HTR-8/SVneo (cell line): Measurements from ENCODE around the gene SPTLC2.
"Not testable (repeated sequence)": the region's sequence is repeated elsewhere in the genome, so short reads cannot be mapped to it uniquely, and the experiment has no call there.

Source experiments
- DNase-seq: peaks from one replicate; pipeline ENCODE4 v3.0.0; 2011; ENCODE audit warnings: low spot score, mixed read lengths; ENCODE audit not compliant: insufficient read length
- FAIRE-seq: peaks from 2 replicates; lab custom pipeline; 2011; peaks lifted over from hg19 to GRCh38; lab: Jason Lieb, UNC

The SPTLC2 gene

DNA sequence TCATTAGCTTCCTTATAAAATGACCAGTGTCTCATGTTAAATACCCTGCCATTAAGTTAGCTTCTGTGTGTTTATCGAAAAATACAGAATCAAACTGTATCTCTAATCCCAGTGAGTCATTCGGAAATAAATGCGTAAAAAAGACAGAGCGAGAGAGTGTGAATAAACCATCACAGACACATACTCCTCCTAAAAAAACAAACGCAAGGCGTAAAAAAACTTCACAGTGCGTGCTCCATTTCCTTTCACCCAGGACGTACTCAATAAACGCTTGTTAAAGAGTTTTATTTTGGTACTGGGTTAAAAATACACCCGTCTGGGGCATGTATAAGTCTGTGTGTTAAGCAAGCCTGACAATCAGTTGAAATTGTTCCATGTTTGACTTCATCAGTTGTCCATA lies 59.0 kb downstream of the SPTLC2 start:
- no peak for DNase-seq
- FAIRE-seq = no peak

DNA sequence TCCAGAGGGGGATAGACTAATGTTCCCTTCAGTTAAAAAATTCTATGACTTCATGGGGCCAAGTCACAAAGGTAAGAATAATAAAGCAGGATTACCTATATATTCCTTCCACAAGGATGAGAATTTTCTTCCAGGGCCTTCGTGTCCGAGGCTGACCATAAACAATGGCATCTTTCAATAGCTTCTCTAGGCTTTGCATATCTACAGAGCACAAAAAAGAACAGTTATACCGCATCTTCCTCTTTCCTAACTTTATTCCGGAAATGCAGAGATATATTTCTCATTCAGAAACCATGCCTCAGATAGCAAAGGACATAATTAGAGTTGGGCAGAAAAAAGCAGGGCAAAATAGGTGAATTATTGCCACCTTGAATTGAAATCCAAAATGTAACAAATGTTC lies 59.5 kb downstream of the SPTLC2 start:
- DNase-seq = no peak
- no peak for FAIRE-seq

DNA sequence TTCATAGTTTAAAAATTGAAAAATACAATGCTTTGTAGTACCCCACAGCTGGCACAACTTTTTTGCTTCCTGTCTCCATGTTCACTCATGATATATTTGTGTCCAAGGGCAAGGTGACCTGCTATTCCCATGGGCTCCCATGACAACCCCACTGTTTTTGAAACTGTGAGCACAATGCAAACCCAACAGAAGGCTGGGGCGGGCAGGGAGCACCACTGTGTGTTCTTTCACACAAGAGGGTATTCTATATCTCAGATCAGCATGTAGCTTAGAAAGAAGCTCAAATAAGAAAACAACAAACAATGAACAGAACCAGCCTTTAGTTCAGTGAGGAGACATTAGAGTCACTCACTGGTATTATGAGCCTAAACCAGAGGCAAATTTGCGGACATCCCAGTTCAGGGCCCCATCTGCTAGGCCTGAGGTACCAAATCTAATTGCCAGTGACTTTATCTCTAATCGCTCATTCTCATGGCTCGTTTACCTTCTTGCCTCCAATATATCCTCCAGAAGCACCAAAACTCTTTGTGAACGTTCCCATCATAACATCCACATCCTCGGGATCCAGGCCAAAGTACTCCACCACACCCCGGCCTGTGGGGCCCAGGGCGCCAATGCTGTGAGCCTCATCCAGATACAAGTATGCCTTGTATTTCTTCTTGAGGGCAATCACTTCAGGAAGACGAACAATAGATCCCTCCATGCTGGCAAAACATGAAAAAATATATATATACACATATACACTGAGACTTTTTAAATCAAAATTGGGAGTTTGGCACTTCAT lies 61.4 kb downstream of the SPTLC2 start:
- FAIRE-seq = no peak
- no peak for DNase-seq

DNA sequence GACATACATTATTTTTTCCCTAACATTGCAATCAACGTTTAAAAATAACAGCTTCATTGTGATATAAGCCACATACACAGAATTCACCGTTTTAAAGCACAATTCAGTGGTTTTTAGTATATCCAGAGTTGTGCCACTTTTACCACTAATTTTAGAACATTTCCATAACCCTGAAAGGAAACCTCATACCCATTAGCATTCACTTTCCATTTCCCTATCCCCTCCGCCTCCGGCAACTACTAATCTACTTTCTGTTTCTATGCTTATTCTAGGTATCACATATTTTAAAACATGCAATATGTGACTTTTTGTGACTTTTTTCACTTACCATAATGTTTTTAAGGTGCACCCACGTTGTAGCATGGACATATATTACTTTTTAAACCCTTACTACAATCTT lies 62.2 kb downstream of the SPTLC2 start:
- no peak for FAIRE-seq

DNA sequence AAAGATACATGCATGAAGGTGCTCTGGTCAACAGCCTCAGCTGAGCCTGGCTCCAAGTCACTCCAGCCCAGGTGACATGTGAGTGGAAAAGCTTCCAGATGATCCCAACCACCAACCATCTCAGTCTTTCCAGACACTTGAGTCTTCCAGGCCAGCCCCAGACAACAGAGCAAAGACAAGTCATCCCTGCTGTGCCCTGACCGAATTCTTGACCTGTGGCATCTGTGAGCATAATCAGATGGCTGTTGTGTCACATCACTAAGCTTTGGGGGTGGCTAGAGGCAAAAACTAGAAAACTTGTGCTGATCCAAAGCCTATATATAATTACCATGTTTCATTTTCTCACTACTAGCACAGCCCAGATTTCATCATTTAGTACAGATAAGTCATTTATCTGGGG lies 67.0 kb downstream of the SPTLC2 start:
- DNase-seq (no peak), FAIRE-seq (no peak)

More for the DNA sequence above, 62.2 kb downstream of the SPTLC2 start:
- no peak for DNase-seq

DNA sequence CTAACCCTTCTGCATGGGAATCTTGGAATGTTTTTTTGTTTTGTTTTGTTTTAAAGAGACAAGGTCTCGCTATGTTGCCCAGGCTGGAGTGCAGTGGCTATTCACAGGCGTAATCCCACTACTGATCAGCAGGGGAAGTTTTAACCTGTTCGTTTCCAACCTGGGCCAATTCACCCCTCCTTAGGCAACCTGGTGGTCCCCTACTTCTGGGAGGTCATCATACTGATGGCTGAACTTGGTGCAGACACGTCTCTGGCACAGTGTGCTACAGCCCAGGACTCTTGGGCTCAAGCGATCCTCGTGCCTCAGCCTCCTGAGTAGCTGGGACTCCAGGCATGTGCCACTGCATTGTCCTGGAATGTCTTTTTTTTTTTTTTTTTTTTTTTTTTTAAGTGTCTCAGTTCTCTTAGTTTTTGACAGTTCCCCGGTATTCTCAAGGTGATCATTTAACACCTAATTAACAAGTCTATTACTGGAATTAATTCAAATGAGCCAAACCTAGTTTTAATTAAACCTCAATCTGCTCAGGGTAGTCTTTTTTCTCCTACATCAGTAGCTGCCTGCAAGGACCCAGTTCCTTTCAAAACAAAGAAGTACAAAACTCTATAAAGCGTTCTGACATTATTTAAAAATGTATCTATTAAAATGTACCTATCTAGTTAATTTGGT lies 68.8 kb downstream of the SPTLC2 start:
- no peak for FAIRE-seq
- DNase-seq = no peak

DNA sequence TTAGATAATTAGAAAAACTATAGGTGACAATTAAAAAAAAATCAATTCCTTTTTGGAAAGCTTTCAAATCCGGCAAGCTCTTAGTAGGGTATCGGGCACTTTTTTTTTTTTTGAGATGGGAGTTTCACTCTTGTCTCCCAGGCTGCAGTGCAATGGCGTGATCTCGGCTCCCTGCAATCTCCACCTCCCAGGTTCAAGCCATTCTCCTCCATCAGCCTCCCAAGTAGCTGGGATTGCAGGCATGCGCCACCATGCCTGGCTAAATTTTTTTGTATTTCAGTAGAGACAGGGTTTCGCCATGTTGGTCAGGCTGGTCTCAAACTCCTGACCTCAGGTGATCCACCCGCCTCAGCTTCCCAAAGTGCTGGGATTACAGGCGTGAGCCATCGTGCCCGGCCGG lies 71.3 kb downstream of the SPTLC2 start:
- not testable (repeated sequence) for DNase-seq, FAIRE-seq

DNA sequence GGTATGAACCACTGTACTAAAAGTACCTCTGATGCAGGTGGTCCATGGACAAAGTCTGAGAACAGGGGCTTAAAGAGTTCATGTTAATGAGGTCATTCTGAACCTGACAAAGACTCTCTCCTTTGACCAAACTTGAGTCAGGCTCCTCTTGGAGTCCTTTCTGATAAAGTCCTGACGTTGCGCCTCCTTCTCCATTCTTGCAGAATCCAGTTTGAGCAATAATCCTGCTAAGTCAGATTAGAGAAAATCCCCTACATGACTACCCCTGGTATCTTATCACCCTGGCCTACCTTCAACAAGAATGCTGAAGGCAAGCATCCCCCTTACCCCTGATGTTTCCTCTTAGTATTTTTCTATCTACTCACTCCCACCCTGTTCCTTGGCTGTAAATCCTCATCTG lies 71.9 kb downstream of the SPTLC2 start:
- DNase-seq (no peak), FAIRE-seq (no peak)

DNA sequence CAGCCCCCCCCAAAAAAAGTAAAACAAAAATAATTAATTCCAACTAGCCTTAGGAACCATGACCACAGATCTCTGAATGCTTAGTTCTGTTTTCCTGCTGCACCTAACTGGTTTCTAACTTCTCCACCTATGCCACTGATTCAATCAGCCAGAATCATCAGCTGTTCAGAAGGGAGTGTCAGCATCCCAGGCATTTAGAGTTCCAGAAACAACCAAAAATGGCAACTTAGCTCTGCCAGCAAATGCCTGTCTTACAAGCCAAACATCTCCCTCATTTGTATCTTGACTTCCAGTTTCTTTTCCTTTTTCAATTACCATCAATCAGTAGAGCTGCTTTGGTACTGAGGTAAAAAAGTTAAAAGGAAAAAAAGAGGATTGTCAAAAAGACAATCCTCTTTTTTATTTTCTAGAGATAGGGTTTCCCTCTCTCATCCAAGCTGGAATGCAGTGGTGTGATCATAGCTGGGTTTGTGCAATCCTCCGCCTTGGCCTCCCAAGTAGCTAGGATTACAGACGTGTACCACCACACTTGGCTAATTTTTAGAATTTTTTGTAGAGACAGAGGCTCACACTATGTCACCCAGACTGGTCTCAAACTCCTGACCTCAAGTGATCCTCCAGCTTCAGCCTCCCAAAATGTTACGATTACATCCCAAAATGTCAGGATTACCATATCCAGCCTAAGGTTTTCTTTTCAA lies 72.7 kb downstream of the SPTLC2 start:
- FAIRE-seq = no peak
- no peak for DNase-seq

DNA sequence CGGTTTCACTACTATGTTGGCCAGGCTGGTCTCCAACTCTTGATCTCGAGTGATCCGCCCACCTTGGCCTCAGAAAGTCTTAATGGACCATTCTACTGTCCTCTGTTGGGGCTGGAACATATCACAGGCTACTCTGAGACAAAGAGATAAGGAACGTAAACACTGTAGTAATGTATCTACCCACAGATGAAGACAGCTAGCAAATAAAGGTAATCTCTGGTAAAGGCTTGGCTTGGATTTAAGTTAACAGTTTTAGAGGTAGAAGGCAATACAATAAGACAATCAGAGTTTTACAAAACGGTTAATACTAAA lies 73.2 kb downstream of the SPTLC2 start:
- FAIRE-seq (no peak), DNase-seq (no peak)

DNA sequence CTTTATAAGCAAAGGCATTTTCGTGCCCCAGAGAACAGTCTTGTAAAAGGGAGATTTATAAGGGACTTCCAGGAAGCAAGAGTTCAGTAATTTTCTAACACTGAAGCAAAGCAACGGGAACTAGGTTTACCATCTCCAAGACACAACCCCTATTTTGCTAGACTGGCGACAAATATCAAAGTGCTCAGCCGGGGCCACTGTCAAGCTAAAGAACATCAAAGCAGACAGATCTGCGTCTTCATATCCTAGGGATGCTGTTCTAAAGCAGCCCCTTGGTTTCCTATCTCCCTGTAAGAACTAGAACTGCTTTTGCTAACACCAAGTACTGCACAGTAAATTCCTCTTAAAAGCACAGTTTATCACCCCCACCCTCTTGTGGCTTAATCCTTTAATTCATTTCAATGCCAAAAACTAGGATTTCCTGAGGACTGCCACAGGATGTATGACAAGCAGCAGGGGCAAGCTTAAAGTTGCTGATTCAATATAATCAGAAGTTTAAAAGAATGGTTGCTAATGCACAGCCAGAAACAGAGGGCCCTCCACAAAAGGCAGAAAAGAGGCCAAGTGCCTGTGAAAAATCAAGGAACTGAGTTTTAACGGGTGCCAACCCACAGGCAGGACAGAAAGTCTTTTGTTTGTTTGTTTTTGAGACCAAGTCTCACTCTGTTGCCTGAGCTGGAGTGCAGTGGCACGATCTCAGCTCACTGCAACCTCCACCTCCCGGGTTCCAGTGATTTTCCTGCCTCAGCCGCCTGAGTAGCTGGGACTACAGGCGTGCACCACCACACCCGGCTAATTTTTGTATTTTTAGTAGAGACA lies 73.8 kb downstream of the SPTLC2 start:
- no peak for DNase-seq
- no peak for FAIRE-seq

DNA sequence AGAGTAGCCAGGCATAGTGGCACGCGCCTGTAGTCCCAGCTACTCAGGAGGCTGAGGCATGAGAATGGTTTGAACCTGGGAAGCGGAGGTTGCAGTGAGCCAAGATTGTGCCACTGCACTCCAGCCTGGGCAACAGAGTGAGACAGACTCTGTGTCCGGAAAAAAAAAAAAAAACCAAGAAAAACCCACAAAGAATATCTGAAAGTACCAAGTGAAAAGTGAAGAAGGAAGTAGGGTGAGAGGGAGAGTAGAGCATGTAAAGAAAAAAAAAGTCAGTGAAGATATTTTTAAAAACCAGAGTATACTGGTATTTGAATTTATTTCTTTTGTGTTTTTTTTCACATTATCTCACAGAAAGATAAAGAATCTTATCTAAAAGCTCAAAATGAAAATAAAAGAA lies 74.5 kb downstream of the SPTLC2 start:
- DNase-seq (no peak), FAIRE-seq (no peak)

DNA sequence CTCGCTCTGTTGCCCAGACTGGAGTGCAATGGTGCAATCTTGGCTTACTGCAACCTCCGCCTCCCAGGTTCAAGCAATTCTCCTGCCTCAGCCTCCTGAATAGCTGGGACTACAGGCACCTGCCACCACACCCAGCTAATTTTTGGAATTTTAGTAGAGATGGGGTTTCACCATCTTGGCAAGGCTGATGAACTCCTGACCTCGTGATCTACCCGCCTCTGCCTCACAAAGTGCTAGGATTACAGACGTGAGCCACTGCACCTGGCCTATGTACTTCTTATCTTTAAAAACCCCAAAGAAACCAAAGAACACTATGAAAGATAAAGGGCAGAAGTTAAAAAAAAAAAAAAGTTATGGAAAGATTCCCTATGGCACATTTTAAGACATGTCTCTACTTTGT lies 79.5 kb downstream of the SPTLC2 start:
- not testable (repeated sequence) for DNase-seq, FAIRE-seq

DNA sequence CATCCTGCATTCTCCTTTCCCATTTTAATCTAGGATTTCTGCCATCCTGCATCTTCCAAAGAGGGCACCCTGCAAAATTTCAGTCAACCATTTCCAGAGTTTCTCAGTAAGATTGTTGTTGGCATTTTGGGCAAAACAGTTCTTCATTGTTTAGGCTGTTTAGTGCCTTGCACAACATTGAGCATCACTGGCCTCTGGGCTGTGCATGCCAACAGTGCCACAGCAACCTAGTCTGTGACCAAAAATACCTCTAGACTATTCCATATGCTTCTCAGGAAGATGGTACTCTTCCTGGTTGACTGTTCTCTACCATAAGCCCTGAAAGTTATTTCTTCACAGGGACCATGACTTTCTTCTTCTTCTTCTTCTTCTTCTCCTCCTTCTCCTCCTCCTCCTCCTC lies 85.4 kb downstream of the SPTLC2 start:
- no peak for DNase-seq
- no peak for FAIRE-seq

DNA sequence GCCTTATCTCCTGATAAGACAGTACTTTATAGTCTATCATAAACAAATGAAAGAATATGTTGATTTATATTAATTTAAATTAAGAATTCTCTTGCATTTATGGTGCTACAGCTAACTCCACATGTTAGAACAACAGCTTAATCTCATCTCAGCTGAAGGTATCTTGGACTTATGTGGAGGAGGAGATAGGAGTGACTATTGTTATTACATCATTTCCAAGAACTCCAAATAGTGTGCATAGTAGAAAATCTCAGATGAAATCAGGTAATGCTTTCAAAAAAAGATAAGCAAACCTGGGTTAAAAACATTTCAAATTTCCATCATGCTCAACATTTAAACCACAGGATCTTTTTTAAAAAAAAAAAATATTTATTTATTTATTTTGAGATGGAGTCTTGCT lies 86.5 kb downstream of the SPTLC2 start:
- FAIRE-seq = no peak
- DNase-seq = no peak

DNA sequence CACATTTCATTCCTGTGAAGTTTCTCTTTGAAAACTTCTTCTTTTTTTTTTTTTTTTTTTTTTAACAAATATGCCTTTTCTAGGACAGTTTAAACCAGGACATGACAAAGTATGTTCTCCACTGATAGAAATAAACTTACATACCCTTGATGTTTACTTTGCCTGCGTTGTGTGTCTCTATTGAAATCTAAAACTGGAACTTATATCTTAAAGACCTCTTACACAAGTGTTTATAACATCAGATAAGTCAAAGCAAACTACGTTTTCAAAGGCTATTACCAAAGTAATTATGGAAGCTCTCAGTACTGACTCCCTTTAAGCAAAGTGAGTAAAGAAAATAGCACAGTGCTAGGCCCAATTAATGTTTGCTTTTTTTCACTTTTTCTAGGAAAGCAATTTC lies 87.2 kb downstream of the SPTLC2 start:
- FAIRE-seq = no peak
- no peak for DNase-seq

DNA sequence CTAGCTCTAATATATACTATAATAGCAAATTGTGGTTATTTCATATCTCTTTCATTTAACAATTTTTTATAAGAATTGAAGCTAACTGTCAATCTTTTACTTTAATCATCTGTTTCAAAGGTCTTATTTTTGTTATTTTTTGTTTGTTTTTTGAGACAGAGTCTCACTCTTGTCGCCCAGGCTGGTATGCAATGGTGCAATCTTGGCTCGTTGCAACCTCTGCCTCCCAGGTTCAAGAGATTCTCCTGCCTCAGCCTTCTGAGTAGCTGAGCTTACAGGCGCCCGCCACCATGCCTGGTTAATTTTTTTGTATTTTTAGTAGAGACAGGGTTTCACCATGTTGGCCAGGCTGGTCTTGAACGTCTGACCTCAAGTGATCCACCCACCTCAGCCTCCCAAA lies 87.7 kb downstream of the SPTLC2 start:
- FAIRE-seq, DNase-seq: not testable (repeated sequence)

DNA sequence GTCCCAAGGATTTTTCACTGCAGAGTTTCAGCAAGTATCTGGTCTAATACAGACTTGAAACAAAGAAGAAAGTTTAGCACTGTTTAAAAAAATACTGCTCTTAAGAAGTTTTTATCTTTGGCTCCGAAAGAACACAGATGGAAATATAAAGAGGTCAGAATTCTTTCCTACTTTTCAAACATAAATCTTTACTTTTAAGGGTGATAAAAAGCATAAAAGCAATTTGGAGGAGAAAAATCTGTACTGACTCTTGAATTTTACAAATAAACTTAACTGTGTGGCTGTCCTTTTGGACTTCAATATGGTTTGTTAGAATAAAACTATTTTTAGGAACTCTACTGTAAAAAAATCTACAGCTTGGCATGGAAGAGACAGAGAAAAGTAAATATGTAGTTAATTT lies 90.2 kb downstream of the SPTLC2 start:
- no peak for FAIRE-seq

DNA sequence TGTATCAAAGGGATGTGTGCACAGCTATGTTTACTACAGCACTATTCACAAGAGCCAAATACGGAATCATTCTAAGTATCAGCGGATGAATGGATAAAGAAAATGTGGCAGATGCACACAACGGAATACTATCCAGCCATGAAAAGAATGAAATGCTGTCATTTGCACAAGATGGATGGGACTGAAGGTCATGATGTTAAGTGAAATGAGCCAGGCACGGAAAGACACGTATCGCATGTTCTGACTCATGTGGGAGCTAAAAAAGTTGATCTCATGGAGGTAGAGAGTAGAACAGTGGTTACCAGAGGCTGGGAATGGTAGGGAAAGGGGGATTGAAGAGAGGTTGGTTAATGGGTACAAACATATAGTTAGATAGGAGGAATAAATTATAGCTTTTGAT lies 91.9 kb downstream of the SPTLC2 start:
- DNase-seq (no peak), FAIRE-seq (no peak)

More for the DNA sequence above, 90.2 kb downstream of the SPTLC2 start:
- no peak for DNase-seq

DNA sequence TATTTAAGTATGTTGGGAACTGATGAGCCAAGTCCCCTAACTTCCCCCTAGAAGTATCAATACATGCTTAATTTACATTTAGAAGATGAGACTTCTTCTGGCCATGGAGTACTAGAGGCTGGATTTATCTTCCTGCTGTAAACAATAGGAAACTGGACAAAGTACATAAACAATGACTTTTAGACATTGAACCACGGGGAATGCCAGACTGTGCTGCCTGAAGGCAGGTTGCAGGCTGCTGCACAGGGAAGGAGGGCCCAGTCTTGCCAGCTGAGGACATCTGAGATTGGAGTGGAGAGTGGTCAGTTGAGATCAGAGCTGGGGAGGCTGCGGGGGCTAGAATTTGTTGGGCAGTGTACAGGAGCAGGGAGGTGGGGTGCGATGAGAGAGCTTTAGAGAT lies 93.3 kb downstream of the SPTLC2 start:
- FAIRE-seq = no peak
- DNase-seq = no peak

DNA sequence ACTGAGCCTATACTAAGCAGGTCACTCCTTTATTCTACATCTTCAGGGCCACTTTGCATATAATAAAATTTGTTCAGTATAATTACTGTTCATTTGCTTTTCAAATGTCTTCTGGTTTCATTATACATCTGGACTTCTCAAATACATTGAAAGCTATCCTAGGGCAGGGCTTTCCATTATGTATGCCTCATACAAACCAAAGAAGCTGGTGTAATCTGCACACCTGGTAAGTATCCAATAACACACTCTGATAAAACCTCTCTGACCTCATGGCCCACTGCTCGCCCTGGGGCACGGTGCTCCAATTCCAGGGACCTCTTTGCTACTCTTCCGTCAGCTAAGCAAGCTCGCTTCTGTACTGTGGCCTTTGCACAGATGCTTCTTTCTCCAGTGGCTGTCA lies 95.9 kb downstream of the SPTLC2 start:
- FAIRE-seq = no peak

More for the DNA sequence above, 95.9 kb downstream of the SPTLC2 start:
- no peak for DNase-seq
